HS-27A (cell line): ENCODE data around the gene GLCE.
A peak's percentile ranks its signal among the peaks of the same experiment; 100 is the strongest.

Experiments
- DNase-seq: peaks from one replicate; pipeline ENCODE4 v3.0.0-alpha.2; 2012; ENCODE audit warnings: low read depth, missing footprints

Gene GLCE

DNA sequence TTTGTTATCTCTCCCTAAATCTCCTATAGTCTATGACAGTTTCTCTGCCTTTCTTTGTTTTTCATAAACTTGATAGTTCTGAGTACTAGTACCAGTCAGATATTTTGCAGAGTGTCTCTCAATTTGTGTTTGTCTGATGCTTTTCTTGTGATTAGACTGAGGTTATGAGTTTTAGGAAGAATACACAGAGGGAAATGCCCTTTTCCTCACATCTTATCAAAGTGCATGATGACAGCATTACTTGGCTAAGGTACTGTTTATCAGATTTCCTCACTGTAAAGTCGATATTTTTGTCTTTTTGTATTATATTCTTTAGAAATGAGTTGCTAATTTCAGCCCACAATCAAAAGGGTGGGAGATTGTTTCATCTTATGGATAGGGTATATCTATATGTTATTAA lies 45.6 kb downstream of the GLCE start:
- DNase-seq, result no peak

DNA sequence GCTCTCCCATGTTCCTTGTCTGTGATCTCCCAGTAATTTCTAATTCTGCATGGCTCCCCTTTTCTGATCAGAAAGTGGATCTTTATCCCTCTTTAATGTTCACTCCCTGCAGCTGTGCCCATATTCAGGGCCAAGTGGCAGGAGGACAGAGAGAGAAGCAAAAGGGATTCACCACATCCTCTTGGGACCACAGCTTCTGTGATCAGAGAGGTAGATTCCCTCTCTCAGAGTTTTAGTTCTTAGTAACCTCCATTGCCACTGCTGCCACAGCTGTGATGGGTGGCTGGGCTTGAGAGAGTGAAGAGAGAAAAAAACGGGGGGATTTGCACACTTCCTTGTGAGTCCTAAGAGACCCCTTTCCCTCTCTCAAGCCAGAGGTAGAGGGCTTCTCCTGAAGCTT lies 49.2 kb downstream of the GLCE start:
- no peak for DNase-seq

GRCh38 chr15:69210574-69210973 lies 50.1 kb downstream of the GLCE start:
- no peak for DNase-seq

GRCh38 chr15:69213786-69214185 lies 53.4 kb downstream of the GLCE start:
- DNase-seq, result no peak

DNA sequence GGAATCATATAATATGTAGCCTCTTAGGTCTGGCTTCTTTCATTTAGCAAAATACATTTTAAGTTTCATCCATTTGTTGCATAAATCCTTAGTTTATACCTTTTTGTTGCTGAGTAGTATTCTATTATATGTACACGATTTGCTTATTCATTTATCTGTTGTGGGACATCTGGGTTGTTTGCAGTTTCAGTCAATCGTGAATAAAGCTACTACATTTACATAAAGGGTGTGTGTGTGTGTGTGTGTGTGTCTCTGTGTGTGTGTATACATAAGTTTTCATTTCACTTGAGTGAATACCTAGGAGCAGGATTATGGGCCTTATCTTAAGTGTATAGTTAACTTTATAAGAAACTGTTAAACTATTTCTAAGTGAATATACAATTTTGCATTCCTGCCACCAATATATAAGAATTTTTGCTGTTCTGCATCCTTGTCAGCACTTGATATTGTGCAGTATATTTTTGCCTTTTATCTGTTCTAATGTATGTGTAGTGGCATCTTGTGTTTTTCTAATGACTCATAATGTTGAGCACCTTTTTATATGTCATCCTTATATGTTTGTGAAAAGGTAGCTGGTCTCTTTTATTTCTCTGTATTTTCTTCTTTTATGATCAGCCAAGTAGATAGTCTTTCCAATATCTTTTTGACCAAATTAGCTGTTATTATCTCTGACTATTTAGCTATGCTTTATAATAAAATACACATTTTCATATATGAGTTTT lies 55.0 kb downstream of the GLCE start:
- no peak for DNase-seq

DNA sequence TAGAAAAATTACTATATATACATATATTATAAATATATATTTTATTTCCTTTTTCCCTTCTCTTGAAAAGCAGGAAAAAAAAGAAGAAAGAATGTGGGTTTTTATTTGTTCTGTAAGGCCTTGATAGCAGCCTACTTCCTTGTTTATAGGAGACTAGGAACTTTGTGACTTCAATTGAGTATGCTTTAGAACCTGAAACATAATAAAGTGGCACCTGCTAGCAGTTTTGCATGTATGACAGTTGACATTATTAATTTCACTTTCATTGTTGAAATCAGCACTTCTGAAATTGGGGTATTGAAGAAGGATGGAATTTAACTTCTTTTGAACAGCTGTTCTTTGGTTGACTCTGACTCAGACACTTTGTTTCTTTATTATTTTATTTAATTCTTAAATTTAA lies 56.9 kb downstream of the GLCE start:
- DNase-seq, result no peak

- DNase-seq, result no peak
Measured at GRCh38 chr15:69219690-69220089, 59.3 kb downstream of the GLCE start.

DNA sequence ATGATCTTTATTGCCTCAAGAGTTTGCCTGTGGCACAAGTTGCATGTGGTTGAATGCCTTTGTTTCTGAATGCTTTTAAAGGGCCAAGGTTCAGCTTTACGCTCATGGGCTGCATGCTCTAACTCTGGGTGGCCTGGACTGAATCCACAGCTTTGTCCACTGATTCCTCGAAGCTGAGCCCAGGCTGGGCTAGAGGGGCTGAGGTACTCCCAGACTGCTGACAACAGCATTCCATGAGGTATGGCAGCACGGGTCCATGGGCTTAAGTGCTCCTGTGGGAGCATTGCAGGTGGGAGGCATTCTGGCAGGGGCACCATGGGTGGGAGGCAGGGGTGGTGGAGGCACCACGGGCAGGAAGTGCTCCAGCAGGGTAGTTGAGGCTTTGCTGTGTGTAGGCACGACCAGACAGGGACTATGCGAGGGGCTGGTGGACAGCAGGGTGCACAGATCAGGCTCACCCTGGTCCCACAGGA lies 61.6 kb downstream of the GLCE start:
- no peak for DNase-seq

GRCh38 chr15:69223083-69223813 lies 62.8 kb downstream of the GLCE start:
- DNase-seq, result no peak

- DNase-seq, result no peak
Measured at GRCh38 chr15:69224383-69224782, 63.9 kb downstream of the GLCE start.

DNA sequence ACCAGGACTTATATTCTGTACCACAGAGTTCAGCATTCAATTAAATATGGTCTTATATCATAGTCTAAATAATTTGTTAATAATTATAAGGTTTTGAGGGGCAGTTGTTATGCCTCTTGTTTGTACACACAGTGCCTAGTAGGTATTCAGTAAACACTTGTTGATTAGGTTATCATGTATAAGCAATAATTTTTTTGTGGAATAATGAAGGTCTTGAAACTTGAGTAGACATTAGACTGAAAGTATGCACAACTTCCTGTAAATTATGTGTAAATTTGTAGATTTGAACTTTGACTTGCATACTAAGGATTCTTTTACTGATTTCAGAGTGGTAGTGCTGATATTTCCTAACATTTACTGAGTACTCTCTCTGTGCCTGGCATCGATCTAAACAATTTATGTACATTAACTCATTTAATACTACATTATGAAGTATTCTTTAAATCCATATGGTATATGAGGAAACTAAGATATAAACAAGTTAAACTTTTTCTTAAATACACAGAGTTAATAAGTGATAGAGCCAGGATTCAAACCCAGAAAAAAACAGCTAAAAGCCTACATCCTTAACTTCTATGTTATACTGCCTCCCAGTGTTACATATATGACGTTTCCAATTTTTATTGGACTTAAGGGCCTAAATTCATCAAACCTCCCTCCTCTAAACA lies 65.1 kb downstream of the GLCE start:
- DNase-seq, result no peak

DNA sequence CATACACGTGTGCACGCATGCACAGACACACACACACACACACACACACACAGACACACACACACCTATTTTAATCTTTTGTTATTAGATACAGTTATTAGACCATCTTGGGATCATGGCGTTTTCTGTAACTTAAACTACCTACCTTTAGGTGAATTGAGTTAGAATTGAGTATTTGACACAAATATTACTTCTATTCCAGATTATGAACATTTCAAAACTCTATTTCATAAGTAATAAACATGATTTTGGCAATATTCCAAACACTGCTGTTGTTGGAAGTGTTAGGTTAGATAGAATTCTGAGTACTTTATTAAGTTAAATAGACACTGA lies 65.6 kb downstream of the GLCE start:
- DNase-seq, result no peak

DNA sequence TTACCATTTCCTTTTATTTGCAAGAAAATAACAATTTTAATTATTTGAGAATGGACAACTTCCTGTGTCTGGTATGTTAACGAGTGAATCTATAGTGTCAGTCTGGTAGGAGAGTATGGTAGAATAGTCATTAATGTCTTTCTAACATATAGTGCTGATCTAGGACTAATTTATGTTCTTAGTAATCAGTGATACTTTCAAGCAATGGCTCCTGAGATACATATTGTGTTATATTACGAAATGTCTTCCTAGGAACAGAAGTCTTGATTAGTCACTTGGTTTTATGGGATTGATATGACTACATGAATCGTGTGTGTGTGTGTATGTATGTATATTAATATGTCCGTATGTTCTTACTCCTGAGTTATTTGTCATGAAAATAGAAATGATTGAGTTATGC lies 71.7 kb downstream of the GLCE start:
- DNase-seq, result no peak

DNA sequence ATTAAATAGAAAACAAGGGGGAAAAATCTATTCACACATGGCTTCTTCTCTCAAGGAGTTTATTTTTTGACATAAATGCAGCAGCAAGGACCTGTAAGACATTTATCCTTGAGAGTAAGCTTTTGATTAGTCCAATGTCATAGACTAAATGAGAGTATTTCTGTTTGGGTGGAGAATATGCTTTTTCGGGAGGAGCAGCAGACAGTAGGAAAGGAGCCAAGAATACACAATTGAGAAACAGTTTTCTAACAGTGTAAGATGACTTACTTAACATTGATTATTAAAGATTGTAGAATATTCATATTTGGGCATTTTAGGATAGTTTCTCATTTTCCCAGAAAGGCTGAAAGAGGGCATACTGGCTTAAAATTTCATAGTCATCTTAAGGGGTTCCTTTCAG lies 72.3 kb downstream of the GLCE start:
- no peak for DNase-seq

GRCh38 chr15:69234676-69235075 lies 74.2 kb downstream of the GLCE start:
- no peak for DNase-seq

DNA sequence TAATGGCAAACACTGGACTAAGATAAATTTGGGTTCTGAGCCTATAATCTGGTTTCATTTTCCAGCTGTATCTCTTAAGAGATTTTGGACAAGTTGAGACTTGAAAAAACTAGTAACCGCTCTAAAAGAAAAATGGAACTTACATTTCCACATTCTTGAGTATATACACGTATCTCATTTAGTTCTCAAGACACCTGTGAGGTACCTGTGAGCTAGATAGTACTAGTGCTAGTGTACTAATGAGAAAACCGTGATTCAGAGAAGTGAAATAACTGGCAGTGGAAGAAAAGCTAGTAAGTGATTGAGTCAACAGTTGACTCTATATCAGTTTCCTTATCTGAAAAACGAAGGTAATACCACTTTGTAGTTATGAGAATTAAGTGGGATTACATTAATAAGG lies 76.1 kb downstream of the GLCE start:
- DNase-seq, result no peak

DNA sequence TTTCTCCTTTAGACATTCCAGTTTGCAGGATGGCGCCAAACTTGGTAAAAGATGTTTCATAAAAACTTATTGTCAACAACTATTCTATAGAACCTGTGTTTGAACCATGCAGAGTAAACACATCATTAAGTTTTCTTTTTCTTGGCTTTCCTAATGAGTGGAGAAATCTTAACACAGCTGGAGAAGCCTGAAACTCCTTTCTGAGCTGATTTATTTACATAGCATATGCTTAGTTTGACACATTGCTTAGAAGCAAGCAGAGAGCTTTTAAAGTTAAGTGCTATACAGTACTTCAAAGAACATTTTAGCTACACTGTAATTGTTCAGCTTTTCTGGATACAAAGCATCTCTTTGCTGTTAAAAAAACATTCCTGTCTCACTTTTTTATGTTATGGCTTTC lies 77.3 kb downstream of the GLCE start:
- no peak for DNase-seq

DNA sequence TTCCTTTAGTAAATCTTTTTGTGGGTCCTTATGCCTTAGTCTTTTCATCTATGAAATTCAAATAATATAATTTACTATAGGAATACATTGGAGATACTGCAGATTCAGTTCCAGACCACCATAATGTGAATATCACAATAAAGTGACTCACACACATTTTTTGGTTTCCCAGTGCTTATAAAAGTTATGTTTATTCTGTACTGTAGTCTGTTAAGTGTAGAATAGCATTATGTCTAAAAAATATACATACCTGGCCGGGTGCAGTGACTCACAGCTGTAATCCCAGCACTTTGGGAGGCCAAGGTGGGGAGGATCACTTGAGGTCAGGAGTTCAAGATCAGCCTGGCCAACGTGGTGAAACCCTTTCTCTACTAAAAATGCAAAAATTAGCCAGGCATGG lies 84.4 kb downstream of the GLCE start:
- DNase-seq, result no peak

DNA sequence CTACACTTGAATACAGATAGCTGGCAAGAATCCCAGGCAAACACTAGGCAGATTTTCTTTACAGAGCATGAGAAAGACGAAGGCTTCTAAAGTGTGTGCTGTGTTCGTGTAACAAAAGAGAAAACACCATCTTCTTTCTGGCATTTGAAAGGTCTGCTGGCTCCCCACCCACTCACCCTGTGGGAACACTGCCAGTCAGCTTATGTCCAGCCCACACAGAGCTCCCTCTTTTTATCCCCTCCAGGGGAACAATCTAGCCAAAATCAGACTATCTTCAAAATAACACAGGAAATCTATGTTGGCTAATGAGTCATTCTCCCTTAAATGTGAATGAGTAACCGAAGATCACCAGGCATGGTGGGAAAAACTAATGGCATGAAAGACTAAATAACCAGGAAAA lies 92.7 kb downstream of the GLCE start:
- DNase-seq, result peak; percentile 86

- peak; percentile 26 for DNase-seq
Measured at GRCh38 chr15:69265347-69265955, 105.0 kb downstream of the GLCE start.

GRCh38 chr15:69271217-69271616 lies 110.8 kb downstream of the GLCE start:
- no peak for DNase-seq

- no peak for DNase-seq
Measured at GRCh38 chr15:69272139-69272538, 111.7 kb downstream of the GLCE start.

- no peak for DNase-seq
Measured at GRCh38 chr15:69272891-69273290, 112.5 kb downstream of the GLCE start.
